HepG2 (cell line): ENCODE measurements around the gene TENT4B. TPM values are rescaled to one million over a fixed set of nuclear protein-coding genes. Genes with fewer than 3 reads are reported as not detected.

ENCODE experiments used
- ASH2L ChIP-seq: fragments of 300-600, 200-600 bp; sonication (generic); IDR thresholded peaks from 2 replicates; pipeline ENCODE4 v1.7.0; 2017; ENCODE audit warnings: low read depth, mild to moderate bottlenecking, moderate library complexity, mixed read lengths, low read length; ENCODE audit not compliant: insufficient read length
- ATF7-NPFF ChIP-seq: sonication (generic); formaldehyde crosslinking; IDR thresholded peaks from 2 replicates; pipeline ENCODE4 v1.8.1; 2023; ENCODE audit warnings: mild to moderate bottlenecking, low read depth, missing genetic modification reagents, moderate library complexity
- ATM ChIP-seq: fragments of 450-650 bp; IDR thresholded peaks from 2 replicates; pipeline ENCODE4 v1.7.1; 2017; ENCODE audit warnings: mild to moderate bottlenecking, borderline replicate concordance
- FOXP1 ChIP-seq, 2 experiments: fragments of 450-650 bp in 1 of 2; IDR thresholded peaks; 2 replicates each; pipeline ENCODE4 v1.6.1; 2017 to 2018; ENCODE audit warnings: antibody characterized with exemption in 1 of 2
- IRX3 ChIP-seq: sonication (generic); formaldehyde crosslinking; IDR thresholded peaks from 2 replicates; pipeline ENCODE4 v1.8.1; 2023; ENCODE audit warnings: mild to moderate bottlenecking, low read depth, missing genetic modification reagents, borderline replicate concordance
- JDP2 ChIP-seq: sonication (generic); formaldehyde crosslinking; IDR thresholded peaks from 2 replicates; pipeline ENCODE4 v1.8.1; 2022; ENCODE audit warnings: missing genetic modification reagents, borderline replicate concordance
- KLF6 ChIP-seq: IDR thresholded peaks from 2 replicates; pipeline ENCODE4 v1.8.0; 2016; ENCODE audit warnings: missing biosample characterization, missing genetic modification reagents
- MAFG ChIP-seq: sonication (generic); formaldehyde crosslinking; IDR thresholded peaks from 2 replicates; pipeline ENCODE4 v1.5.1; 2020; ENCODE audit warnings: mild to moderate bottlenecking, missing genetic modification reagents
- MAX ChIP-seq: IDR thresholded peaks from 2 replicates; pipeline ENCODE4 v1.6.1; 2012; ENCODE audit warnings: inconsistent platforms
- RNF2 ChIP-seq: fragments of 450-650 bp; conservative IDR thresholded peaks from 2 replicates; pipeline ENCODE4 v1.6.1; 2016; ENCODE audit warnings: low read depth
- SAP130 ChIP-seq: IDR thresholded peaks from 2 replicates; pipeline ENCODE4 v1.6.1; 2016; ENCODE audit warnings: low read depth
- TFDP1 ChIP-seq: IDR thresholded peaks from 2 replicates; pipeline ENCODE4 v1.6.1; 2016; ENCODE audit warnings: missing compliant biosample characterization, missing genetic modification reagents, borderline replicate concordance
- ZNF124 ChIP-seq: sonication (generic); formaldehyde crosslinking; IDR thresholded peaks from 2 replicates; pipeline ENCODE4 v1.4.0; 2020; ENCODE audit warnings: missing genetic modification reagents
- ZNF260 ChIP-seq: sonication (generic); formaldehyde crosslinking; IDR thresholded peaks from 2 replicates; pipeline ENCODE4 v1.4.0; 2020; ENCODE audit warnings: missing genetic modification reagents, low read depth, mild to moderate bottlenecking, borderline replicate concordance
- ZNF280B ChIP-seq: sonication (generic); formaldehyde crosslinking; IDR thresholded peaks from 2 replicates; pipeline ENCODE4 v1.5.0; 2020; ENCODE audit warnings: missing genetic modification reagents, mild to moderate bottlenecking, borderline replicate concordance
- ZNF318 ChIP-seq: sonication (generic); formaldehyde crosslinking; IDR thresholded peaks from 2 replicates; pipeline ENCODE4 v1.4.0; 2020; ENCODE audit warnings: mild to moderate bottlenecking, missing genetic modification reagents
- ZNF605 ChIP-seq: sonication (generic); formaldehyde crosslinking; IDR thresholded peaks from 2 replicates; pipeline ENCODE4 v1.8.0; 2022; ENCODE audit warnings: mild to moderate bottlenecking, missing genetic modification reagents
- ZNF607 ChIP-seq: sonication (generic); formaldehyde crosslinking; IDR thresholded peaks from 2 replicates; pipeline ENCODE4 v1.5.1; 2020; ENCODE audit warnings: missing genetic modification reagents, mild to moderate bottlenecking, borderline replicate concordance
- polyA plus RNA-seq, 8 experiments: library from polyadenylated mRNA; depleted of rRNA in 3 of 8; stranded (reverse) in 7 of 8; unstranded in 1 of 8; fragments of >200 nt; fragmentation: Illumina TruSeq in 4 of 8; extraction: Trizol in 4 of 8; gene quantifications; 2 replicates each; pipeline versions ENCODE4 v1.2.1 to v1.2.3, GENCODE V29; 2011 to 2016; ENCODE audit warnings: low read depth in 4 of 8, missing spikeins in 1 of 8, mixed read lengths in 1 of 8; ENCODE audit not compliant: insufficient read depth in 1 of 8
- total RNA-seq, 5 experiments: library from RNA; depleted of rRNA; stranded (reverse); fragments of >200 nt; fragmentation: Illumina TruSeq; extraction: Trizol; gene quantifications; 2 replicates each; pipeline ENCODE4 v1.2.3, GENCODE V29; 2016; ENCODE audit warnings: low read depth in 1 of 5

Gene TENT4B
- total and polyA plus RNA-seq, 2 of the 13 experiments (the other 11 are each of a cell fraction or from before 2014, with no cell fraction given): 15.0 to 32.8 TPM

GRCh38 chr16:50245417-50246298, 92.6 kb downstream of the TENT4B start (continued):
- TF ChIP-seq IRX3: no peak
- TF ChIP-seq ASH2L: peak; percentile 8
- 0 out of 2 replicates have a peak, but pooled peaks have one; percentile 49 for TF ChIP-seq ZNF605 (CRISPR knock-in tag)
- TF ChIP-seq SAP130 (CRISPR knock-in tag): peak; percentile 40
- no peak for TF ChIP-seq RNF2
- TF ChIP-seq MAFG (CRISPR knock-in tag): no peak
- TF ChIP-seq KLF6 (CRISPR knock-in tag): no peak
- no peak for TF ChIP-seq ZNF607 (CRISPR knock-in tag)
- TF ChIP-seq ZNF280B (CRISPR knock-in tag): peak; percentile 59; the same call in 1 of the 2 replicates
- TF ChIP-seq ATF7-NPFF: 0 out of 2 replicates have a peak, but pooled peaks have one; percentile 27
- no peak for TF ChIP-seq JDP2 (CRISPR knock-in tag)
- no peak for TF ChIP-seq ZNF318 (CRISPR knock-in tag)
- peak; percentile 33; the same call in 1 of the 2 replicates for TF ChIP-seq TFDP1 (CRISPR knock-in tag)
- no peak for TF ChIP-seq ZNF124 (CRISPR knock-in tag)
- peak; percentile 68 for TF ChIP-seq MAX
- no peak for TF ChIP-seq ZNF260 (CRISPR knock-in tag)
- TF ChIP-seq ATM: no peak
- no peak for TF ChIP-seq FOXP1 (IDR thresholded peaks at IDR 0.05)
- TF ChIP-seq FOXP1 (CRISPR knock-in tag; IDR thresholded peaks at IDR 0.05): no peak
